ENCODE results near the gene GLB1L3. TPM values are rescaled to one million over a fixed set of nuclear protein-coding genes. Genes with fewer than 3 reads are reported as not detected.

The GLB1L3 gene, protein sequence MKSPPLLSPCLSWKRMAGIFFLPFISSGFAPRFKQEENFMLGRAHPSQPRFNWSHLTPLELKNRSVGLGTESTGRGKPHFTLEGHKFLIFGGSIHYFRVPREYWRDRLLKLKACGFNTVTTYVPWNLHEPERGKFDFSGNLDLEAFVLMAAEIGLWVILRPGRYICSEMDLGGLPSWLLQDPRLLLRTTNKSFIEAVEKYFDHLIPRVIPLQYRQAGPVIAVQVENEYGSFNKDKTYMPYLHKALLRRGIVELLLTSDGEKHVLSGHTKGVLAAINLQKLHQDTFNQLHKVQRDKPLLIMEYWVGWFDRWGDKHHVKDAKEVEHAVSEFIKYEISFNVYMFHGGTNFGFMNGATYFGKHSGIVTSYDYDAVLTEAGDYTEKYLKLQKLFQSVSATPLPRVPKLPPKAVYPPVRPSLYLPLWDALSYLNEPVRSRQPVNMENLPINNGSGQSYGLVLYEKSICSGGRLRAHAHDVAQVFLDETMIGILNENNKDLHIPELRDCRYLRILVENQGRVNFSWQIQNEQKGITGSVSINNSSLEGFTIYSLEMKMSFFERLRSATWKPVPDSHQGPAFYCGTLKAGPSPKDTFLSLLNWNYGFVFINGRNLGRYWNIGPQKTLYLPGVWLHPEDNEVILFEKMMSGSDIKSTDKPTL
- total RNA-seq = not detected
- long read RNA-seq = 0 reads

GRCh38 chr11:134275534-134276395 is at the start of gene GLB1L3:
Gene GLB1L3, plus strand, starts transcription at chr11:134276379. Its CDS starts 362 bp downstream, at chr11:134276741.
- H3K27ac ChIP-seq = no peak within 1 kb of the TSS
- TF ChIP-seq CTCF (IDR thresholded peaks at IDR 0.05) (peak in 3 of 4 donors; percentile 12 to 25 (median 24)), POLR2A (IDR thresholded peaks at IDR 0.05) (no peak)
- no peaks in the 10 kb centered on the region for H3K9me3 ChIP-seq
- no peaks in the 10 kb centered on the region for H3K36me3 ChIP-seq
- H3K27me3 ChIP-seq = peaks cover 5 to 24% of the 10 kb centered on the region in 2 donors
- DNase-seq = peak in 1 of 3 donors; percentile 40
- ATAC-seq = peak; percentile 29 to 58 (median 38)
- intact Hi-C loops (cut with DNase I) = no loop called here
- 3% methylated on average over 30 of the region's 68 CpGs for WGBS (ENCODE audit: insufficient coverage, low coverage, low lambda C conversion rate, missing lambda C conversion rate)
- peaks cover 0 to 18% (median 0%) of the 10 kb centered on the region in 4 donors for H3K4me1 ChIP-seq
- H3K4me3 ChIP-seq = peak within 1 kb of the TSS in 2 of 3 donors; percentile 12 to 18

GRCh38 chr11:134226806-134227325 is 49.3 kb upstream of the GLB1L3 start:
- H3K4me3 ChIP-seq = no peak overlapping the region
- WGBS (ENCODE audit: insufficient coverage, low coverage, low lambda C conversion rate, missing lambda C conversion rate) = 84% methylated on average over 4 of the region's 5 CpGs
- intact Hi-C loops (cut with DNase I) = no loop called here

DNA sequence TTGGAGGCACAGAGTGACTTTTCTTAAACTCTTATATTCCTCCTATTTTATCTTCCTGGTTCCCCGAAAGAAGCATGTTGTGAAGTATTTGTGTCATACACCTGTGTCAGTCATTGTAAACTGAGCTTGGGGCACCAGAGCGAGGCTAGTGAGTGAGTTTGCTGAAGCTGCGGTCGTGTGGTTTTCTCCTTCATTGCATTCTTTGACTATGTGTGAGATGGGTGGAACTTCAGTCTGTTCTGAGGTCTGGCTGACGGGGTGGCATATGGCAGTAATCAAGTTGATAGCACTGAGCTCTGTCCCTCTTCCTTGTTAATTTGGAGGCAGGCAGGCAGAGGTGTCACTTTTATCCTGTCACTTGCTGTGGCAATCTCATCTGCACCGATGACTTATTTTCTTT is 47.6 kb upstream of the GLB1L3 start:
- no peak overlapping the region for H3K4me3 ChIP-seq
- H3K4me1 ChIP-seq = peaks cover 0 to 30% (median 5%) of the 10 kb centered on the region in 4 donors
- H3K36me3 ChIP-seq = no peaks in the 10 kb centered on the region
- H3K27me3 ChIP-seq = no peaks in the 10 kb centered on the region
- intact Hi-C loops (cut with DNase I) = no loop called here
- H3K27ac ChIP-seq = no peak overlapping the region
- no peak for TF ChIP-seq CTCF (IDR thresholded peaks at IDR 0.05)
- TF ChIP-seq POLR2A (IDR thresholded peaks at IDR 0.05) = no peak
- DNase-seq (no peak), ATAC-seq (no peak)
- H3K9me3 ChIP-seq = no peaks in the 10 kb centered on the region
- 78% methylated on average over 6 of the region's 6 CpGs for WGBS (ENCODE audit: insufficient coverage, low coverage, low lambda C conversion rate, missing lambda C conversion rate)

More at GRCh38 chr11:134226806-134227325, 49.3 kb upstream of the GLB1L3 start:
- H3K27ac ChIP-seq = no peak overlapping the region
- no peak for TF ChIP-seq POLR2A (IDR thresholded peaks at IDR 0.05)
- no peak for TF ChIP-seq CTCF (IDR thresholded peaks at IDR 0.05)
- ATAC-seq (no peak), DNase-seq (no peak)
- H3K4me1 ChIP-seq = peaks cover 0 to 26% (median 6%) of the 10 kb centered on the region in 4 donors
- H3K27me3 ChIP-seq = no peaks in the 10 kb centered on the region
- no peaks in the 10 kb centered on the region for H3K9me3 ChIP-seq
- H3K36me3 ChIP-seq = peaks cover 0 to 6% (median 0%) of the 10 kb centered on the region in 4 donors

GRCh38 chr11:134229126-134229790 is 46.9 kb upstream of the GLB1L3 start:
- H3K9me3 ChIP-seq = no peaks in the 10 kb centered on the region
- ATAC-seq (no peak), DNase-seq (no peak)

More at GRCh38 chr11:134229126-134229790, 46.9 kb upstream of the GLB1L3 start:
- H3K4me3 ChIP-seq = no peak overlapping the region
- TF ChIP-seq CTCF (IDR thresholded peaks at IDR 0.05) = no peak
- TF ChIP-seq POLR2A (IDR thresholded peaks at IDR 0.05) = no peak
- WGBS (ENCODE audit: insufficient coverage, low coverage, low lambda C conversion rate, missing lambda C conversion rate) = 79% methylated on average over 5 of the region's 6 CpGs
- H3K36me3 ChIP-seq = no peaks in the 10 kb centered on the region
- peaks cover 0 to 29% (median 5%) of the 10 kb centered on the region in 4 donors for H3K4me1 ChIP-seq
- no peak overlapping the region for H3K27ac ChIP-seq
- no peaks in the 10 kb centered on the region for H3K27me3 ChIP-seq
- intact Hi-C loops (cut with DNase I) = no loop called here

Data from right lobe of liver (tissue), 6 donors.